Smooth muscle cell (in vitro differentiated cells): ENCODE measurements around the gene TRIM52. TPM values are rescaled to one million over a fixed set of nuclear protein-coding genes. Genes with fewer than 3 reads are reported as not detected.

Experiments
- DNase-seq: peaks from one replicate; lab custom pipeline; 2025; ENCODE audit not compliant: unreplicated experiment; lab: John Stamatoyannopoulos, UW
- H2AFZ ChIP-seq: fragments of 200-600 bp; sonication (generic); 2 replicates; pipeline ENCODE4 v1.6.0; 2016; ENCODE audit warnings: antibody characterized with exemption, low read depth, mild to moderate bottlenecking
- H3F3A ChIP-seq: fragments of 200-600 bp; sonication (generic); 2 replicates; pipeline ENCODE4 v1.6.0; 2017; ENCODE audit warnings: antibody characterized with exemption, low read depth
- H3K27ac ChIP-seq: fragments of 200-600 bp; sonication (generic); 2 replicates; pipeline ENCODE4 v1.5.1; 2016; ENCODE audit warnings: low read depth, mild to moderate bottlenecking
- H3K27me3 ChIP-seq: fragments of 200-600 bp; sonication (generic); 2 replicates; pipeline ENCODE4 v1.6.1; 2016; ENCODE audit warnings: low read depth, mild to moderate bottlenecking
- H3K36me3 ChIP-seq: fragments of 200-600 bp; sonication (generic); 2 replicates; pipeline ENCODE4 v1.5.1; 2016; ENCODE audit warnings: low read depth
- H3K4me1 ChIP-seq: fragments of 200-600 bp; sonication (generic); 2 replicates; pipeline ENCODE4 v1.5.1; 2016; ENCODE audit warnings: low read depth
- H3K4me2 ChIP-seq: fragments of 200-600 bp; sonication (generic); 2 replicates; pipeline ENCODE4 v1.6.0; 2016; ENCODE audit warnings: mild to moderate bottlenecking
- H3K4me3 ChIP-seq: fragments of 200-600 bp; sonication (generic); 2 replicates; pipeline ENCODE4 v1.5.1; 2016; ENCODE audit warnings: mild to moderate bottlenecking
- H3K79me2 ChIP-seq: fragments of 200-600 bp; sonication (generic); 2 replicates; pipeline ENCODE4 v1.6.0; 2016; ENCODE audit warnings: low read depth, mild to moderate bottlenecking
- H3K9ac ChIP-seq: fragments of 200-600 bp; sonication (generic); 2 replicates; pipeline ENCODE4 v1.6.0; 2016; ENCODE audit warnings: low read depth
- H3K9me3 ChIP-seq: fragments of 200-600 bp; sonication (generic); replicated peaks from 2 replicates; pipeline ENCODE4 v1.5.1; 2016; ENCODE audit warnings: low read depth
- H4K20me1 ChIP-seq: fragments of 200-600 bp; sonication (generic); 2 replicates; pipeline ENCODE4 v1.6.0; 2016; ENCODE audit warnings: low read depth
- CTCF ChIP-seq: fragments of 200-600 bp; sonication (generic); IDR thresholded peaks from 2 replicates; pipeline ENCODE4 v1.5.1; 2017; ENCODE audit warnings: borderline replicate concordance, mild to moderate bottlenecking, antibody characterized with exemption; ENCODE audit not compliant: insufficient read depth, poor library complexity, severe bottlenecking
- WGBS: methylation state at CpG from one replicate; pipeline ENCODE4 v1.1.7; 2016; ENCODE audit warnings: low lambda C conversion rate; 5-methylcytosine and 5-hydroxymethylcytosine counted together
- polyA plus RNA-seq: library from polyadenylated mRNA; unstranded; fragments of >200 nt; fragmentation: Nextera tagmentation; extraction: Ambion mirVana; gene quantifications from 2 replicates; pipeline ENCODE4 v1.2.1, GENCODE V29; 2016
- total RNA-seq: library from RNA; depleted of rRNA; stranded (reverse); fragments of >200 nt; gene quantifications from 2 replicates; pipeline ENCODE4 v1.2.3, GENCODE V29; 2014

The TRIM52 gene
- total and polyA plus RNA-seq, 2 experiments from 2014 or later, result 3.2 to 5.0 TPM

GRCh38 chr5:181236471-181236870 lies 24.5 kb downstream of the TRIM52 start:
- Histone ChIP-seq H3K4me3 (no peak overlapping the region), H3K9me3 (no peaks in the 10 kb centered on the region), H3K36me3 (peaks cover 17% of the 10 kb centered on the region), H2AFZ (no peak overlapping the region), H3K4me2 (no peak overlapping the region), H3K27ac (no peak overlapping the region), H4K20me1 (peaks cover 69% of the 10 kb centered on the region), H3F3A (peaks cover 58% of the 10 kb centered on the region), H3K79me2 (peaks cover 32% of the 10 kb centered on the region), H3K27me3 (no peaks in the 10 kb centered on the region), H3K4me1 (peaks cover 2% of the 10 kb centered on the region), H3K9ac (no peak overlapping the region)
- 91% methylated on average over 6 of the region's 6 CpGs for whole genome bisulfite sequencing
- DNase-seq, result no peak
- TF ChIP-seq CTCF, result no peak

GRCh38 chr5:181235689-181236366 lies 25.1 kb downstream of the TRIM52 start:
- no peaks in the 10 kb centered on the region for H3K9me3 ChIP-seq
- DNase-seq, result no peak
- peaks cover 26% of the 10 kb centered on the region for H3K79me2 ChIP-seq
- H3K9ac ChIP-seq, result no peak overlapping the region
- H3K27me3 ChIP-seq, result no peaks in the 10 kb centered on the region
- H3F3A ChIP-seq, result peaks cover 58% of the 10 kb centered on the region
- H3K4me2 ChIP-seq, result no peak overlapping the region
- H3K4me1 ChIP-seq, result no peaks in the 10 kb centered on the region
- no peak for TF ChIP-seq CTCF
- no peak overlapping the region for H2AFZ ChIP-seq
- 96% methylated on average over 5 of the region's 5 CpGs for WGBS
- peaks cover 62% of the 10 kb centered on the region for H4K20me1 ChIP-seq
- peak overlapping the region; percentile 44 for H3K27ac ChIP-seq
- H3K4me3 ChIP-seq, result no peak overlapping the region
- H3K36me3 ChIP-seq, result peaks cover 17% of the 10 kb centered on the region

GRCh38 chr5:181235323-181235688 lies 25.6 kb downstream of the TRIM52 start:
- DNase-seq, result no peak
- Histone ChIP-seq H3K9me3 (no peaks in the 10 kb centered on the region), H3K36me3 (peaks cover 17% of the 10 kb centered on the region), H2AFZ (no peak overlapping the region), H3F3A (peaks cover 58% of the 10 kb centered on the region), H3K9ac (no peak overlapping the region), H4K20me1 (peaks cover 57% of the 10 kb centered on the region), H3K27me3 (no peaks in the 10 kb centered on the region), H3K4me1 (no peaks in the 10 kb centered on the region), H3K79me2 (peaks cover 20% of the 10 kb centered on the region), H3K4me3 (no peak overlapping the region), H3K4me2 (no peak overlapping the region), H3K27ac (peak overlapping the region; percentile 44)
- no peak for TF ChIP-seq CTCF
- WGBS, result 95% methylated on average over 5 of the region's 5 CpGs
